GM19395 (cell line): ENCODE measurements around the gene C1QB.
"Not testable (repeated sequence)": the region's sequence is repeated elsewhere in the genome, so short reads cannot be mapped to it uniquely, and the experiment has no call there.

ENCODE experiments used
- ATAC-seq: cut with Tn5 transposase; IDR thresholded peaks from one replicate; pipeline ENCODE4 v1.9.1; 2021; ENCODE audit warnings: mild to moderate bottlenecking, moderate library complexity; ENCODE audit not compliant: unreplicated experiment

Gene C1QB

GRCh38 chr1:22662318-22662717 is 9.3 kb downstream of the C1QB start:
- no peak for ATAC-seq

GRCh38 chr1:22662986-22663408 is 10.0 kb downstream of the C1QB start:
- ATAC-seq: no peak

- ATAC-seq: no peak
Observed at GRCh38 chr1:22665752-22666151, 12.7 kb downstream of the C1QB start.

- ATAC-seq: no peak
Observed at GRCh38 chr1:22666412-22666811, 13.4 kb downstream of the C1QB start.

GRCh38 chr1:22668840-22669239 is 15.8 kb downstream of the C1QB start:
- ATAC-seq: not testable (repeated sequence)

- ATAC-seq: no peak
Observed at GRCh38 chr1:22670352-22670975, 17.4 kb downstream of the C1QB start.

GRCh38 chr1:22671999-22672398 is 19.0 kb downstream of the C1QB start:
- ATAC-seq: no peak

- no peak for ATAC-seq
Observed at GRCh38 chr1:22673486-22674409, 20.7 kb downstream of the C1QB start.

GRCh38 chr1:22674410-22674749 is 21.3 kb downstream of the C1QB start:
- no peak for ATAC-seq

GRCh38 chr1:22676151-22676550 is 23.1 kb downstream of the C1QB start:
- not testable (repeated sequence) for ATAC-seq

GRCh38 chr1:22676916-22677583 is 24.0 kb downstream of the C1QB start:
- ATAC-seq: no peak

- ATAC-seq: no peak
Observed at GRCh38 chr1:22677931-22678896, 25.2 kb downstream of the C1QB start.

- no peak for ATAC-seq
Observed at GRCh38 chr1:22680726-22681125, 27.7 kb downstream of the C1QB start.

GRCh38 chr1:22681556-22682276 is 28.7 kb downstream of the C1QB start:
- ATAC-seq: no peak

GRCh38 chr1:22683547-22683946 is 30.5 kb downstream of the C1QB start:
- ATAC-seq: no peak

- no peak for ATAC-seq
Observed at GRCh38 chr1:22685591-22686059, 32.6 kb downstream of the C1QB start.

- no peak for ATAC-seq
Observed at GRCh38 chr1:22687191-22687590, 34.2 kb downstream of the C1QB start.

GRCh38 chr1:22688466-22688865 is 35.4 kb downstream of the C1QB start:
- no peak for ATAC-seq

- ATAC-seq: no peak
Observed at GRCh38 chr1:22689505-22689904, 36.5 kb downstream of the C1QB start.
